Calu3 (cell line): Measurements from ENCODE around the gene THADA. TPM values are rescaled to one million over a fixed set of nuclear protein-coding genes. Genes with fewer than 3 reads are reported as not detected.

Experiments
- BruUV-seq: library from RNA; stranded (reverse); fragments of 400-500 nt; replicated peaks from 2 replicates; lab custom pipeline; 2021; lab: Mats Ljungman, UMichigan
- CTCF ChIA-PET: fragments of 300-600 bp; sonication (Branson Sonifier 250); formaldehyde crosslinking; loops from one replicate; lab custom pipeline; 2022; ENCODE audit warnings: antibody characterized with exemption; lab: Charles Lee
- DNase-seq: peaks from one replicate; pipeline ENCODE4 v3.0.0; 2022
- H3K27ac Mint-ChIP-seq: one replicate; pipeline ENCODE4 v1.8.0; 2022; ENCODE audit warnings: mixed read lengths; ENCODE audit not compliant: unreplicated experiment
- H3K27me3 Mint-ChIP-seq: one replicate; pipeline ENCODE4 v1.8.0; 2022; ENCODE audit warnings: mixed read lengths; ENCODE audit not compliant: unreplicated experiment
- H3K36me3 Mint-ChIP-seq: one replicate; pipeline ENCODE4 v1.8.0; 2022; ENCODE audit warnings: mild to moderate bottlenecking, moderate library complexity, mixed read lengths; ENCODE audit not compliant: insufficient read depth, unreplicated experiment
- H3K4me1 Mint-ChIP-seq: one replicate; pipeline ENCODE4 v1.8.0; 2022; ENCODE audit warnings: mild to moderate bottlenecking, low read depth, mixed read lengths; ENCODE audit not compliant: unreplicated experiment
- H3K4me3 Mint-ChIP-seq: one replicate; pipeline ENCODE4 v1.8.0; 2022; ENCODE audit warnings: mild to moderate bottlenecking, low read depth, moderate library complexity, mixed read lengths; ENCODE audit not compliant: unreplicated experiment
- H3K9me3 Mint-ChIP-seq: one replicate; pipeline ENCODE4 v1.8.0; 2022; ENCODE audit warnings: low read depth, mixed read lengths; ENCODE audit not compliant: unreplicated experiment
- intact Hi-C: fragments of 100-400 bp; cut with micrococcal nuclease; formaldehyde crosslinking; loops from one replicate; pipeline ENCODE4 v1.10.0; 2022; ENCODE audit not compliant: unreplicated experiment
- total RNA-seq: library from RNA; stranded (reverse); gene quantifications from 2 replicates; pipeline ENCODE4 v1.2.3, GENCODE V29; 2022
- TF ChIP-seq, protein P1 (sequence below): fragments of 200-600 bp; IDR thresholded peaks from one replicate; pipeline ENCODE4 v1.8.0; 2022; ENCODE audit warnings: antibody characterized with exemption; ENCODE audit not compliant: unreplicated experiment

The THADA gene
- total RNA-seq, 1 experiment from 2014 or later = 35.5 TPM

DNA sequence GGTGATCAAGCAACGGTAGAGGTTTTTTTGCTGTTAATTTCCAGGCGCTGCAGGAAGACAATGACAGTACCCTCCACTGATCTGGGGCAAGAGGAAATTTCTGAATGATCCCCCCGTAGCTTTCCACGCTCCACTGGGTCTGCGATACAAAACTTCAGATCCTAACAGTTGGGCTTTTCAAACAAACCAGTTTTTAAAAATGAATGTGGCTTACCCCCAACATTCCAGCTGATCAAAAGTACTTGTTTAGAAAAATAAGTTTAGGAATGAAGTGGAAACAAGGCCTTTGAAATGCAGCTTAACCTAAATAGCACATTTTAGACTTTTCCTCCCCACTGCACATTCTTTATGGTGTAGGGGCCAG, 375.1 kb downstream of the THADA start:
- H3K4me1 Mint-ChIP-seq = peaks cover 35% of the 10 kb centered on the region
- H3K4me3 Mint-ChIP-seq = peak overlapping the region; percentile 98
- DNase-seq = no peak
- CTCF ChIA-PET = interaction anchor here (1.9 to 2.0 kb wide), 2 partner anchors 26 to 51 kb away, joined by 7 to 10 read pairs; no protein-coding TSS in a partner anchor
- H3K27ac Mint-ChIP-seq = peak overlapping the region; percentile 84
- BruUV-seq = no TSS peak
- H3K36me3 Mint-ChIP-seq = peaks cover 73% of the 10 kb centered on the region
- no peaks in the 10 kb centered on the region for H3K27me3 Mint-ChIP-seq
- intact Hi-C loops = loop anchor here (2.0 to 5.0 kb wide), 3 partner anchors 38 to 242 kb away; no protein-coding TSS in a partner anchor
- TF ChIP-seq, protein P1, sequence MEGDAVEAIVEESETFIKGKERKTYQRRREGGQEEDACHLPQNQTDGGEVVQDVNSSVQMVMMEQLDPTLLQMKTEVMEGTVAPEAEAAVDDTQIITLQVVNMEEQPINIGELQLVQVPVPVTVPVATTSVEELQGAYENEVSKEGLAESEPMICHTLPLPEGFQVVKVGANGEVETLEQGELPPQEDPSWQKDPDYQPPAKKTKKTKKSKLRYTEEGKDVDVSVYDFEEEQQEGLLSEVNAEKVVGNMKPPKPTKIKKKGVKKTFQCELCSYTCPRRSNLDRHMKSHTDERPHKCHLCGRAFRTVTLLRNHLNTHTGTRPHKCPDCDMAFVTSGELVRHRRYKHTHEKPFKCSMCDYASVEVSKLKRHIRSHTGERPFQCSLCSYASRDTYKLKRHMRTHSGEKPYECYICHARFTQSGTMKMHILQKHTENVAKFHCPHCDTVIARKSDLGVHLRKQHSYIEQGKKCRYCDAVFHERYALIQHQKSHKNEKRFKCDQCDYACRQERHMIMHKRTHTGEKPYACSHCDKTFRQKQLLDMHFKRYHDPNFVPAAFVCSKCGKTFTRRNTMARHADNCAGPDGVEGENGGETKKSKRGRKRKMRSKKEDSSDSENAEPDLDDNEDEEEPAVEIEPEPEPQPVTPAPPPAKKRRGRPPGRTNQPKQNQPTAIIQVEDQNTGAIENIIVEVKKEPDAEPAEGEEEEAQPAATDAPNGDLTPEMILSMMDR = no peak
- no peaks in the 10 kb centered on the region for H3K9me3 Mint-ChIP-seq

DNA sequence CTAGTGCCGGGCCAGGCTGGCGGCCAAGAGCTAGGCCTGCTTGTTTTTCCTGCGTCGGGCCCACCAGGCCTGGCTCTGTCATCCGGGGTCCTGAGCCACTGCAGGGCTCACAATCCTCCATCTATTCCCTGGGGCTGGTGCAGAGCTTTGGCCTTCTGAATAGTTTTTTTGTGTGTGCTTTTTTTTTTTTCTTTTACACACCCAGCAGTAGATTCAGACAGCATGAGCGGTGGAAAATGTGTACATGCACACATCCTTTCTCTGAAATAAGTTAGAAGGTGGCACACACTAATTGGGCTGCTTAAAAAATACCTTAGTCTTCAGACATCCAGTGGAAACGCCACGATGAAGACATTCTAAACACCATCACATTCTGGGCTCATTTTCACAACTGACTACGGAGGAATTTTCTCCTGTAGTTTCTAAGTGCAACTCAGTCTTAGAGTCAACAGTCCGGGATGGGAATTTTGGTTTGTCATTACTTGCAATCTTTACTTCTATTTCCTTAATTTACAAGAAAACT, 375.5 kb downstream of the THADA start:
- Mint-ChIP-seq H3K36me3 (peaks cover 69% of the 10 kb centered on the region), H3K27ac (peak overlapping the region; percentile 84), H3K4me3 (peak overlapping the region; percentile 98), H3K27me3 (no peaks in the 10 kb centered on the region), H3K9me3 (no peaks in the 10 kb centered on the region), H3K4me1 (peaks cover 35% of the 10 kb centered on the region)
- CTCF ChIA-PET = interaction anchor here (0.6 to 1.9 kb wide), 2 partner anchors 15 to 51 kb away, joined by 4 to 10 read pairs; no protein-coding TSS in a partner anchor
- BruUV-seq = TSS peak; percentile 72
- TF ChIP-seq, protein P1 = no peak
- no peak for DNase-seq
- intact Hi-C loops = loop anchor here (2.0 to 5.0 kb wide), 3 partner anchors 38 to 241 kb away; no protein-coding TSS in a partner anchor

DNA sequence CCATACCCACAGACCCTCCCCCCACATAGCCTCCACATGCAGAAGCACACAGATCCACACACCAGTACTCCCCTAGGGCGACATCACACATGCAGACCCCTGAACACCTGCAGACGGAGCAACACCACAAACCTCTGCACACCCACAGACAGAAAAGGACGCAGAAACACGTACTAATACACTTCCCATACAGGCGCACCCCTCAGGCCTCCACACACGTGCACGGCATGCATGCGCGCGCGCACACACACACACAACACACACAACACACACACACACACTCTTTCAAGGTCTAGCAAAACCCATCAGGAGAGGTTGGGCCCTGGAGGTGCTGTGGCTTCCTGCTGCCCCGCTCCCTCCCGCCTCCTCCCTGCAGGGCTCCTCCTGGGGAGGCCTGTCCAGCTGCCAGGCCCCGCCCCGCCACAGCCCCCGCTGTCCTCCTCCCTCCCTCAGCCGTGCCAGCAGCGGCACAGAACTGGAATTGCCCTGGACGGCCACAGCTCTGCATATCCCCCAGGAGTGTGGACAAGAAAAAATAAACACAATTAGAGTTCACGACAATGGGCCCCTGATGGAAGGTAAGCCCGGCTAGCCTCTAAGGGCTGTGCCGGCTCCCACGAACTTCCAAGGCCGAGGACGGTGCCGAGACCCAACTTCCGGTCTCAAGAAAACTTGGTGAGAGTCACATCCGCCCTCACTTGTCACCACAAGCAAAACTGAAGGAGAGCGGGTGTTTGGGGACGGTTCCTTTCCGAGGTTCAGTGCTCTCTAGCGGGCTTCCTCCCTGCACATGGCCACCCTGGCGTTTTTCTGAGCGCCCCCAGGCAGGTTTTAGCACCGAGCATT, 376.2 kb downstream of the THADA start:
- Mint-ChIP-seq H3K4me1 (peaks cover 35% of the 10 kb centered on the region), H3K27me3 (no peaks in the 10 kb centered on the region), H3K9me3 (no peaks in the 10 kb centered on the region), H3K36me3 (peaks cover 62% of the 10 kb centered on the region), H3K4me3 (peak overlapping the region; percentile 98), H3K27ac (peak overlapping the region; percentile 84)
- CTCF ChIA-PET = interaction anchor here (0.6 to 1.9 kb wide), 2 partner anchors 15 to 50 kb away, joined by 4 to 10 read pairs; no protein-coding TSS in a partner anchor
- TF ChIP-seq, protein P1 = no peak
- no TSS peak for BruUV-seq
- intact Hi-C loops = loop anchor here (2.0 to 5.0 kb wide), 3 partner anchors 37 to 241 kb away; no protein-coding TSS in a partner anchor
- DNase-seq = peak; percentile 91

DNA sequence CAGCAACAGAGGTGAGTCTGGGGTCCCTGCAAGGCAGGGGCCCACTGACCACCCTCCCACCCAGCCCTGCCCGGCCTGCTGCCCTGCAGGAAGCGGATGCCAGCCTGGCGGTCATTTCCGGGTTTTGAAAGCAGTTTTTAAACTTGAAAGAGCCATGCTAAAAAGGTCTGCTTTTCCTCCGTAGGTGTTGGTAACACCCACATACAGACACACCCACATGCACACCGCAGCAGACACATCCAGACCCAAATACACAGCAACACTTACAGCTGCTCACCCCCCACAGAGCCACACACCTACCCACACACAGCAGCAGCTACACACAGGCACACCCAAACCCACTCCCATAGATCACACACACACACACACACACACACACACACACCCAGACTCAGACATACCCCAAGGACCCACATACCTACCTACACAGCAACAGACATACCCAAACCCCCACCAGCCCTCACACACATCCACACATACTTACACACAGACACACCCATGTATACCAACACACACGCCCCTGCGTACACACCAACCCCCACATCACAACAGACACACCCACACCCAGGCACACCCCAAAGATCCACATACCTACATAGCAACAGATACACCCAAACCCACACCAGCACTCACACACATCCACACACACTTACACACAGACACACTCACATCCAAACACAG, 377.0 kb downstream of the THADA start:
- BruUV-seq = no TSS peak
- Mint-ChIP-seq H3K36me3 (peaks cover 54% of the 10 kb centered on the region), H3K9me3 (no peaks in the 10 kb centered on the region), H3K27me3 (no peaks in the 10 kb centered on the region), H3K4me3 (peak overlapping the region; percentile 98), H3K27ac (peak overlapping the region; percentile 84), H3K4me1 (peaks cover 35% of the 10 kb centered on the region)
- TF ChIP-seq, protein P1 = no peak
- intact Hi-C loops = loop anchor here (1.0 kb wide), 1 partner anchor 25 kb away; no protein-coding TSS in a partner anchor
- CTCF ChIA-PET = interaction anchor here (0.7 to 1.9 kb wide), 5 partner anchors 19 to 348 kb away, joined by 3 to 10 read pairs (median 4); no protein-coding TSS in a partner anchor
- peak; percentile 64 for DNase-seq
